Kasumi-1 (cell line): Measurements from ENCODE around the gene MACROH2A1.

Experiments used
- DNase-seq, 2 experiments: peaks; one replicate each; lab custom pipeline; 2025; lab: John Stamatoyannopoulos, UW

MACROH2A1 gene

GRCh38 chr5:135398855-135399793 is at the start of gene MACROH2A1:
MACROH2A1 (minus strand) TSS chr5:135399231; CDS start chr5:135389093, 10,138 bp downstream.
- DNase-seq = peak; percentile 47 to 66

GRCh38 chr5:135448071-135448739 is 49.2 kb upstream of the MACROH2A1 start:
- DNase-seq = no peak

GRCh38 chr5:135447298-135447929 is 48.4 kb upstream of the MACROH2A1 start, which contains the start of gene DCANP1:
DCANP1 (minus strand) TSS chr5:135447348; CDS start chr5:135447108, 240 bp downstream.
- no peak for DNase-seq

- DNase-seq = peak; percentile 19 to 54
Measured at GRCh38 chr5:135446615-135447014, 47.6 kb upstream of the MACROH2A1 start.

GRCh38 chr5:135446206-135446605 is 47.2 kb upstream of the MACROH2A1 start:
- DNase-seq = no peak

GRCh38 chr5:135445306-135445985 is 46.4 kb upstream of the MACROH2A1 start:
- peak in 1 of 2 experiments; percentile 25 for DNase-seq

- DNase-seq = no peak
Measured at GRCh38 chr5:135444881-135445280, 45.9 kb upstream of the MACROH2A1 start.

GRCh38 chr5:135444360-135444759 is 45.3 kb upstream of the MACROH2A1 start:
- no peak for DNase-seq

- DNase-seq = no peak
Measured at GRCh38 chr5:135443161-135443960, 44.3 kb upstream of the MACROH2A1 start.

GRCh38 chr5:135442431-135443160 is 43.6 kb upstream of the MACROH2A1 start:
- no peak for DNase-seq

- DNase-seq = no peak
Measured at GRCh38 chr5:135441919-135442318, 42.9 kb upstream of the MACROH2A1 start.

GRCh38 chr5:135441350-135441831 is 42.4 kb upstream of the MACROH2A1 start:
- DNase-seq = peak; percentile 43 to 48

- no peak for DNase-seq
Measured at GRCh38 chr5:135440916-135441315, 41.9 kb upstream of the MACROH2A1 start.

GRCh38 chr5:135439231-135440205 is 40.5 kb upstream of the MACROH2A1 start:
- peak in 1 of 2 experiments; percentile 16 for DNase-seq

GRCh38 chr5:135438636-135439221 is 39.7 kb upstream of the MACROH2A1 start:
- no peak for DNase-seq

GRCh38 chr5:135437796-135438560 is 38.9 kb upstream of the MACROH2A1 start:
- DNase-seq = peak in 1 of 2 experiments; percentile 33

- peak; percentile 89 to 91 for DNase-seq
Measured at GRCh38 chr5:135437422-135437795, 38.4 kb upstream of the MACROH2A1 start.
